ENCODE measurements around the gene DYNLL1.

DNA sequence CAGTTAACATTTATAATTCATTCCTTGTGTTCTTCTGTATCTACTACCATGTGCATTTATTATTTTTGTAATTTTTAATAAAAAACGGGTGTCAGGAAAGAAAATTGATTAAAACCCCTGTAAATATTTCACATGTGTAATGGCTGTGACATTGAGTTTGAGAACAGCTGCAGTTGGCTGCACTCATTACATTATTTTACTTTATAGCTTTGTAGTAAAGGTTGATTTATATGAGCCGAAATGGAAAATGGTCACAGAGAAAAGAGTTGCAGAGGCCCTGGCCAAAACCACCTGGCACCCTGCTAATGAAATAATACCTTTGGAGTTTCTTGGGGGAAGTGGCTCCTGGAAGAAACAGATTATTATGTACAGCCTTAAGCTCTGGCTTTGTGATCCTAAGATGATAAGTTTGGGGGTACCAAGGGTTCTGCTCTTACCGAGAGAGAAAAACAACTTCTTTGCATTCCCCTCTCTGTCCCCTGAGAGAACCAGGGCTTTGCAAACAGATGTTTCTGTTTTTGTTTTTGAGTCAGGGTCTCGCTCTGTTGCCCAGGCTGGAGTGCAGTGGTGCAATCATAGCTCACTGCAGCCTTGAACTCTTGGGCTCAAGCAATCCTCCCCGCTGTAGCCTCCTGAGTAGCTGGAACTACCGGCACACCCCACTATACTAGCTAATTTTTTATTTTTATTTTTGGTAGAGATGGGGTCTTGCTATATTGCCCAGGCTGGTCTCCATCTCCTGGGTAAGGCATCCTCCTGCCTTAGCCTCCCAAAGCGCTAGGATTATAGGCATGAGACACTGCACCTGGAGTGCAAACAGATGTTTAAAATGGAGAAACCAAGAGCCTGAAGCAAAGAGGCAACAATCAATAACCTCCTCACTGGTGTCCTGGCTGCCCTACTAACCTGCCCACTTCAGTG, 9.7 kb upstream of the DYNLL1 start:
- TF ChIP-seq CTCF (conservative IDR thresholded peaks at IDR 0.05; ENCODE audit: low read depth in 2 of 2), result no peak
- TF ChIP-seq EZH2 (IDR thresholded peaks at IDR 0.05; ENCODE audit: low read depth, unreplicated experiment), result no peak

Data from GM23338 (cell line).